Measurements from ENCODE around the gene FKBP14.

GRCh38 chr7:30012757-30013156 is 13.7 kb downstream of the FKBP14 start:
- no peak for TF ChIP-seq CTCF (IDR thresholded peaks at IDR 0.05)
- no peak for TF ChIP-seq POLR2A (IDR thresholded peaks at IDR 0.05)

All from right lobe of liver (tissue), 4 donors.